Nephron progenitor cell (in vitro differentiated cells): Measurements from ENCODE around the gene RAPGEF1.
A peak's percentile ranks its signal among the peaks of the same experiment; 100 is the strongest.

Source experiments
- DNase-seq: peaks from one replicate; pipeline ENCODE4 v3.0.0; 2021
- H3K27ac Mint-ChIP-seq: 2 replicates; pipeline ENCODE4 v1.8.0; 2021; ENCODE audit warnings: mild to moderate bottlenecking, moderate library complexity, mixed read lengths
- H3K27me3 Mint-ChIP-seq: 2 replicates; pipeline ENCODE4 v1.8.0; 2021; ENCODE audit warnings: mild to moderate bottlenecking, low read depth, mixed read lengths; ENCODE audit not compliant: poor library complexity
- H3K36me3 Mint-ChIP-seq: 2 replicates; pipeline ENCODE4 v1.8.0; 2021; ENCODE audit warnings: low read depth, mixed read lengths
- H3K4me1 Mint-ChIP-seq: 2 replicates; pipeline ENCODE4 v1.8.0; 2021; ENCODE audit warnings: mixed read lengths
- H3K4me3 Mint-ChIP-seq: 2 replicates; pipeline ENCODE4 v1.8.0; 2021; ENCODE audit warnings: mild to moderate bottlenecking, moderate library complexity, mixed read lengths
- H3K9me3 Mint-ChIP-seq: 2 replicates; pipeline ENCODE4 v1.8.0; 2021; ENCODE audit warnings: mild to moderate bottlenecking, moderate library complexity, mixed read lengths
- CTCF ChIP-seq: fragments of 200-600 bp; sonication (generic); IDR thresholded peaks from 2 replicates; pipeline ENCODE4 v1.5.0; 2021; ENCODE audit warnings: antibody characterized with exemption

The RAPGEF1 gene

GRCh38 chr9:131598121-131598520 lies 141.8 kb downstream of the RAPGEF1 start:
- H3K9me3 Mint-ChIP-seq, result no peaks in the 10 kb centered on the region
- peaks cover 13% of the 10 kb centered on the region for H3K36me3 Mint-ChIP-seq
- H3K27me3 Mint-ChIP-seq, result peaks cover 4% of the 10 kb centered on the region
- peak overlapping the region; percentile 48 for H3K27ac Mint-ChIP-seq
- H3K4me1 Mint-ChIP-seq, result peaks cover 9% of the 10 kb centered on the region
- DNase-seq, result no peak
- TF ChIP-seq CTCF, result no peak
- no peak overlapping the region for H3K4me3 Mint-ChIP-seq

- no peak for DNase-seq
- no peak overlapping the region for H3K4me3 Mint-ChIP-seq
- H3K9me3 Mint-ChIP-seq, result no peaks in the 10 kb centered on the region
- H3K27ac Mint-ChIP-seq, result no peak overlapping the region
- peaks cover 4% of the 10 kb centered on the region for H3K27me3 Mint-ChIP-seq
- peaks cover 9% of the 10 kb centered on the region for H3K4me1 Mint-ChIP-seq
- H3K36me3 Mint-ChIP-seq, result peaks cover 13% of the 10 kb centered on the region
- TF ChIP-seq CTCF, result no peak
Observed at GRCh38 chr9:131597246-131597645, 142.6 kb downstream of the RAPGEF1 start.

GRCh38 chr9:131596430-131596743 lies 143.5 kb downstream of the RAPGEF1 start:
- peak overlapping the region; percentile 71 for H3K27ac Mint-ChIP-seq
- peaks cover 9% of the 10 kb centered on the region for H3K4me1 Mint-ChIP-seq
- H3K27me3 Mint-ChIP-seq, result peaks cover 4% of the 10 kb centered on the region
- no peak for TF ChIP-seq CTCF
- H3K36me3 Mint-ChIP-seq, result peaks cover 11% of the 10 kb centered on the region
- no peak for DNase-seq
- no peaks in the 10 kb centered on the region for H3K9me3 Mint-ChIP-seq
- no peak overlapping the region for H3K4me3 Mint-ChIP-seq

GRCh38 chr9:131595696-131596429 lies 144.0 kb downstream of the RAPGEF1 start:
- Mint-ChIP-seq H3K4me1 (peaks cover 9% of the 10 kb centered on the region), H3K36me3 (peaks cover 7% of the 10 kb centered on the region), H3K9me3 (no peaks in the 10 kb centered on the region), H3K27ac (peak overlapping the region; percentile 71), H3K27me3 (peaks cover 4% of the 10 kb centered on the region), H3K4me3 (no peak overlapping the region)
- no peak for TF ChIP-seq CTCF
- no peak for DNase-seq

GRCh38 chr9:131594906-131595665 lies 144.8 kb downstream of the RAPGEF1 start:
- DNase-seq, result no peak
- no peak overlapping the region for H3K4me3 Mint-ChIP-seq
- H3K4me1 Mint-ChIP-seq, result peaks cover 9% of the 10 kb centered on the region
- no peak for TF ChIP-seq CTCF
- no peak overlapping the region for H3K27ac Mint-ChIP-seq
- no peaks in the 10 kb centered on the region for H3K9me3 Mint-ChIP-seq
- H3K36me3 Mint-ChIP-seq, result peaks cover 1% of the 10 kb centered on the region
- H3K27me3 Mint-ChIP-seq, result peaks cover 4% of the 10 kb centered on the region
